ENCODE data around the gene OR51F1. TPM values are rescaled to one million over a fixed set of nuclear protein-coding genes. Genes with fewer than 3 reads are reported as not detected.
A peak's percentile ranks its signal among the peaks of the same experiment; 100 is the strongest.
"Not testable (repeated sequence)": the region's sequence is repeated elsewhere in the genome, so short reads cannot be mapped to it uniquely, and the experiment has no call there.

Gene OR51F1
- total and polyA plus RNA-seq, 4 donors = not detected

GRCh38 chr11:4766420-4767043 is 3.2 kb downstream of the OR51F1 start:
- no peak for ATAC-seq (ENCODE audit: low FRiP score)
- Histone ChIP-seq H3K36me3 (ENCODE audit: control insufficient read depth in 1 of 2, insufficient read depth in 2 of 2, low read length in 1 of 2) (no peaks in the 10 kb centered on the region), H3K4me1 (ENCODE audit: control insufficient read depth in 1 of 2, insufficient read depth in 2 of 2, low read length in 2 of 2) (no peaks in the 10 kb centered on the region), H3K27me3 (ENCODE audit: control insufficient read depth in 1 of 2, insufficient read depth in 2 of 2, low read length in 1 of 2) (no peaks in the 10 kb centered on the region), H3K27ac (ENCODE audit: low read depth in 1 of 2, low read length in 2 of 2) (no peak overlapping the region), H3K4me3 (ENCODE audit: low read length in 2 of 2) (no peak overlapping the region), H3K9me3 (ENCODE audit: control insufficient read depth, low read length) (no peaks in the 10 kb centered on the region)
- intact Hi-C loops (cut with DNase I) = no loop called here
- no peak for DNase-seq
- WGBS, 2 donors = 85 to 87% methylated on average over 6 of the region's 6 CpGs

GRCh38 chr11:4763096-4763495 is 6.6 kb downstream of the OR51F1 start:
- H3K4me3 ChIP-seq (ENCODE audit: low read length in 2 of 2) = no peak overlapping the region
- no peaks in the 10 kb centered on the region for H3K36me3 ChIP-seq (ENCODE audit: control insufficient read depth in 1 of 2, insufficient read depth in 2 of 2, low read length in 1 of 2)
- H3K27me3 ChIP-seq (ENCODE audit: control insufficient read depth in 1 of 2, insufficient read depth in 2 of 2, low read length in 1 of 2) = no peaks in the 10 kb centered on the region
- ATAC-seq (ENCODE audit: low FRiP score) (no peak), DNase-seq (no peak)
- 73 to 75% methylated on average over 2 of the region's 2 CpGs for WGBS, 2 donors
- no peak overlapping the region for H3K27ac ChIP-seq (ENCODE audit: low read depth in 1 of 2, low read length in 2 of 2)
- no peaks in the 10 kb centered on the region for H3K4me1 ChIP-seq (ENCODE audit: control insufficient read depth in 1 of 2, insufficient read depth in 2 of 2, low read length in 2 of 2)
- no peaks in the 10 kb centered on the region for H3K9me3 ChIP-seq (ENCODE audit: control insufficient read depth, low read length)
- intact Hi-C loops (cut with DNase I) = no loop called here

- no peak overlapping the region for H3K4me3 ChIP-seq (ENCODE audit: low read length in 2 of 2)
- H3K9me3 ChIP-seq (ENCODE audit: control insufficient read depth, low read length) = no peaks in the 10 kb centered on the region
- WGBS, 2 donors = 70 to 82% methylated on average over 1 of the region's 1 CpG
- no peaks in the 10 kb centered on the region for H3K27me3 ChIP-seq (ENCODE audit: control insufficient read depth in 1 of 2, insufficient read depth in 2 of 2, low read length in 1 of 2)
- no peak for ATAC-seq (ENCODE audit: low FRiP score)
- H3K27ac ChIP-seq (ENCODE audit: low read depth in 1 of 2, low read length in 2 of 2) = no peak overlapping the region
- H3K36me3 ChIP-seq (ENCODE audit: control insufficient read depth in 1 of 2, insufficient read depth in 2 of 2, low read length in 1 of 2) = no peaks in the 10 kb centered on the region
- no peak for DNase-seq
- intact Hi-C loops (cut with DNase I) = no loop called here
- H3K4me1 ChIP-seq (ENCODE audit: control insufficient read depth in 1 of 2, insufficient read depth in 2 of 2, low read length in 2 of 2) = no peaks in the 10 kb centered on the region
These were observed 18.5 kb downstream of the OR51F1 start for GRCh38 chr11:4751201-4751600.

- no peaks in the 10 kb centered on the region for H3K36me3 ChIP-seq (ENCODE audit: control insufficient read depth in 1 of 2, insufficient read depth in 2 of 2, low read length in 1 of 2)
- DNase-seq = no peak
- H3K9me3 ChIP-seq (ENCODE audit: control insufficient read depth, low read length) = no peaks in the 10 kb centered on the region
- intact Hi-C loops (cut with DNase I) = no loop called here
- H3K27me3 ChIP-seq (ENCODE audit: control insufficient read depth in 1 of 2, insufficient read depth in 2 of 2, low read length in 1 of 2) = no peaks in the 10 kb centered on the region
- H3K27ac ChIP-seq (ENCODE audit: low read depth in 1 of 2, low read length in 2 of 2) = no peak overlapping the region
- H3K4me3 ChIP-seq (ENCODE audit: low read length in 2 of 2) = no peak overlapping the region
- WGBS, 2 donors = 78 to 88% methylated on average over 6 of the region's 6 CpGs
- ATAC-seq (ENCODE audit: low FRiP score) = no peak
- no peaks in the 10 kb centered on the region for H3K4me1 ChIP-seq (ENCODE audit: control insufficient read depth in 1 of 2, insufficient read depth in 2 of 2, low read length in 2 of 2)
These were observed 21.3 kb downstream of the OR51F1 start for GRCh38 chr11:4748438-4748837.

- Histone ChIP-seq H3K36me3 (ENCODE audit: control insufficient read depth in 1 of 2, insufficient read depth in 2 of 2, low read length in 1 of 2) (no peaks in the 10 kb centered on the region), H3K9me3 (ENCODE audit: control insufficient read depth, low read length) (no peaks in the 10 kb centered on the region), H3K4me3 (ENCODE audit: low read length in 2 of 2) (no peak overlapping the region), H3K27ac (ENCODE audit: low read depth in 1 of 2, low read length in 2 of 2) (no peak overlapping the region), H3K4me1 (ENCODE audit: control insufficient read depth in 1 of 2, insufficient read depth in 2 of 2, low read length in 2 of 2) (no peaks in the 10 kb centered on the region), H3K27me3 (ENCODE audit: control insufficient read depth in 1 of 2, insufficient read depth in 2 of 2, low read length in 1 of 2) (no peaks in the 10 kb centered on the region)
- DNase-seq (no peak), ATAC-seq (ENCODE audit: low FRiP score) (no peak)
- 88 to 94% methylated on average over 2 of the region's 2 CpGs for WGBS, 2 donors
- intact Hi-C loops (cut with DNase I) = no loop called here
These were observed 29.0 kb downstream of the OR51F1 start for GRCh38 chr11:4740735-4741134.

GRCh38 chr11:4727171-4727570 is 42.6 kb downstream of the OR51F1 start:
- H3K4me3 ChIP-seq (ENCODE audit: low read length in 2 of 2) = no peak overlapping the region
- H3K27ac ChIP-seq (ENCODE audit: low read depth in 1 of 2, low read length in 2 of 2) = no peak overlapping the region
- H3K36me3 ChIP-seq (ENCODE audit: control insufficient read depth in 1 of 2, insufficient read depth in 2 of 2, low read length in 1 of 2) = no peaks in the 10 kb centered on the region
- intact Hi-C loops (cut with DNase I) = no loop called here
- no peaks in the 10 kb centered on the region for H3K4me1 ChIP-seq (ENCODE audit: control insufficient read depth in 1 of 2, insufficient read depth in 2 of 2, low read length in 2 of 2)
- no peaks in the 10 kb centered on the region for H3K27me3 ChIP-seq (ENCODE audit: control insufficient read depth in 1 of 2, insufficient read depth in 2 of 2, low read length in 1 of 2)
- H3K9me3 ChIP-seq (ENCODE audit: control insufficient read depth, low read length) = no peaks in the 10 kb centered on the region
- 90% methylated on average over 2 of the region's 2 CpGs for WGBS, 2 donors
- DNase-seq (no peak), ATAC-seq (ENCODE audit: low FRiP score) (no peak)

- H3K36me3 ChIP-seq (ENCODE audit: control insufficient read depth in 1 of 2, insufficient read depth in 2 of 2, low read length in 1 of 2); H3K9me3 ChIP-seq (ENCODE audit: control insufficient read depth, low read length); H3K4me1 ChIP-seq (ENCODE audit: control insufficient read depth in 1 of 2, insufficient read depth in 2 of 2, low read length in 2 of 2); H3K4me3 ChIP-seq (ENCODE audit: low read length in 2 of 2); H3K27me3 ChIP-seq (ENCODE audit: control insufficient read depth in 1 of 2, insufficient read depth in 2 of 2, low read length in 1 of 2); ATAC-seq (ENCODE audit: low FRiP score); H3K27ac ChIP-seq (ENCODE audit: low read depth in 1 of 2, low read length in 2 of 2); intact Hi-C loops (cut with DNase I): not testable (repeated sequence)
- DNase-seq = peak in 1 of 2 donors; percentile 45
- WGBS, 2 donors = 93 to 94% methylated on average over 33 of the region's 33 CpGs
These were observed 46.9 kb downstream of the OR51F1 start for GRCh38 chr11:4722616-4723534.
